WTC11 (cell line): ENCODE measurements around the gene TMX4. TPM values are rescaled to one million over a fixed set of nuclear protein-coding genes. Genes with fewer than 3 reads are reported as not detected.

ENCODE experiments used
- ATAC-seq: fragments of 200-7000 bp; cut with Tn5 transposase; 2 replicates; pipeline ENCODE4 v1.10.0; 2021; ENCODE audit warnings: mild to moderate bottlenecking, moderate library complexity
- CTCF ChIA-PET: fragments of 300-600 bp; sonication (Branson Sonifier 250); formaldehyde crosslinking; loops from one replicate; lab custom pipeline; 2021; ENCODE audit warnings: antibody characterized with exemption; lab: Charles Lee
- POLR2A ChIA-PET: fragments of 350-600 bp; sonication (Branson Sonifier 250); formaldehyde crosslinking; loops from one replicate; lab custom pipeline; 2021; ENCODE audit warnings: antibody characterized with exemption; lab: Charles Lee
- DNase-seq: peaks from one replicate; pipeline ENCODE4 v3.0.0; 2021; ENCODE audit warnings: low spot score
- H3K27ac Mint-ChIP-seq: 2 replicates; pipeline ENCODE4 v1.8.0; 2021; ENCODE audit warnings: mixed read lengths
- H3K27me3 Mint-ChIP-seq: 2 replicates; pipeline ENCODE4 v1.8.0; 2021; ENCODE audit warnings: low read depth, mild to moderate bottlenecking, moderate library complexity, mixed read lengths
- H3K36me3 Mint-ChIP-seq: 2 replicates; pipeline ENCODE4 v1.8.0; 2021; ENCODE audit warnings: mixed read lengths
- H3K4me1 Mint-ChIP-seq: 2 replicates; pipeline ENCODE4 v1.8.0; 2022; ENCODE audit warnings: mixed read lengths
- H3K4me3 Mint-ChIP-seq: 2 replicates; pipeline ENCODE4 v1.8.0; 2021; ENCODE audit warnings: mild to moderate bottlenecking, moderate library complexity, mixed read lengths
- H3K9me3 Mint-ChIP-seq: 2 replicates; pipeline ENCODE4 v1.8.0; 2021; ENCODE audit warnings: mixed read lengths
- AFF4 ChIP-seq: sonication (generic); formaldehyde crosslinking; IDR thresholded peaks from 2 replicates; pipeline ENCODE4 v1.8.1; 2023; ENCODE audit warnings: mild to moderate bottlenecking, missing genetic modification reagents, borderline replicate concordance
- ARID4B ChIP-seq: sonication (generic); formaldehyde crosslinking; IDR thresholded peaks from 2 replicates; pipeline ENCODE4 v1.8.0; 2023; ENCODE audit warnings: missing genetic modification reagents, mild to moderate bottlenecking, borderline replicate concordance
- ATF1 ChIP-seq: sonication (generic); formaldehyde crosslinking; IDR thresholded peaks from 2 replicates; pipeline ENCODE4 v1.8.1; 2023; ENCODE audit warnings: mild to moderate bottlenecking, moderate library complexity, missing genetic modification reagents
- CREB1 ChIP-seq: sonication (generic); formaldehyde crosslinking; IDR thresholded peaks from 2 replicates; pipeline ENCODE4 v1.8.0; 2023; ENCODE audit warnings: mild to moderate bottlenecking, missing genetic modification reagents
- CREM ChIP-seq: sonication (generic); formaldehyde crosslinking; IDR thresholded peaks from 2 replicates; pipeline ENCODE4 v1.8.1; 2022; ENCODE audit warnings: mild to moderate bottlenecking, missing genetic modification reagents, moderate library complexity
- CTCF ChIP-seq: fragments of 200-600 bp; IDR thresholded peaks from 2 replicates; pipeline ENCODE4 v1.8.0; 2022; ENCODE audit warnings: antibody characterized with exemption
- E2F4 ChIP-seq: sonication (generic); formaldehyde crosslinking; IDR thresholded peaks from 2 replicates; pipeline ENCODE4 v1.8.1; 2022; ENCODE audit warnings: low read depth, mild to moderate bottlenecking, moderate library complexity, missing genetic modification reagents, borderline replicate concordance
- EMX1 ChIP-seq: fragments of 250-450 bp; sonication (Bioruptor Pico); IDR thresholded peaks from 2 replicates; pipeline ENCODE4 v1.8.0; 2021; ENCODE audit warnings: mild to moderate bottlenecking
- ESRRA ChIP-seq: sonication (generic); formaldehyde crosslinking; IDR thresholded peaks from 2 replicates; pipeline ENCODE4 v1.8.1; 2022; ENCODE audit warnings: mild to moderate bottlenecking, missing genetic modification reagents, borderline replicate concordance
- ETV6 ChIP-seq: sonication (generic); formaldehyde crosslinking; IDR thresholded peaks from 2 replicates; pipeline ENCODE4 v1.8.1; 2022; ENCODE audit warnings: mild to moderate bottlenecking, missing genetic modification reagents
- FOXP4 ChIP-seq: sonication (generic); formaldehyde crosslinking; IDR thresholded peaks from 2 replicates; pipeline ENCODE4 v1.8.0; 2022; ENCODE audit warnings: mild to moderate bottlenecking, missing genetic modification reagents
- GABPB1 ChIP-seq: sonication (generic); formaldehyde crosslinking; IDR thresholded peaks from 2 replicates; pipeline ENCODE4 v1.8.1; 2023; ENCODE audit warnings: mild to moderate bottlenecking, missing genetic modification reagents
- KAT7 ChIP-seq: sonication (generic); formaldehyde crosslinking; IDR thresholded peaks from 2 replicates; pipeline ENCODE4 v1.8.1; 2023; ENCODE audit warnings: missing genetic modification reagents, mild to moderate bottlenecking, borderline replicate concordance
- MAX ChIP-seq: sonication (generic); formaldehyde crosslinking; IDR thresholded peaks from 2 replicates; pipeline ENCODE4 v1.8.0; 2022; ENCODE audit warnings: mild to moderate bottlenecking, missing genetic modification reagents
- NR1H2 ChIP-seq: sonication (generic); formaldehyde crosslinking; IDR thresholded peaks from 2 replicates; pipeline ENCODE4 v1.9.0; 2021; ENCODE audit warnings: mild to moderate bottlenecking, moderate library complexity, missing genetic modification reagents
- PRRX2 ChIP-seq: fragments of 250-450 bp; sonication (Bioruptor Pico); IDR thresholded peaks from 2 replicates; pipeline ENCODE4 v1.8.0; 2021; ENCODE audit warnings: mild to moderate bottlenecking
- USF1 ChIP-seq: sonication (generic); formaldehyde crosslinking; IDR thresholded peaks from 2 replicates; pipeline ENCODE4 v1.8.0; 2022; ENCODE audit warnings: mild to moderate bottlenecking, missing genetic modification reagents
- ZNF219 ChIP-seq: sonication (generic); formaldehyde crosslinking; IDR thresholded peaks from 2 replicates; pipeline ENCODE4 v1.8.0; 2023; ENCODE audit warnings: missing genetic modification reagents, mild to moderate bottlenecking, borderline replicate concordance
- ZNF317 ChIP-seq: sonication (generic); formaldehyde crosslinking; IDR thresholded peaks from 2 replicates; pipeline ENCODE4 v1.8.1; 2023; ENCODE audit warnings: low read depth, mild to moderate bottlenecking, moderate library complexity, missing genetic modification reagents, borderline replicate concordance
- ZNF396 ChIP-seq: fragments of 250-450 bp; sonication (Bioruptor Pico); IDR thresholded peaks from 2 replicates; pipeline ENCODE4 v1.8.0; 2021; ENCODE audit warnings: mild to moderate bottlenecking, moderate library complexity, borderline replicate concordance
- total RNA-seq: library from RNA; stranded (reverse); gene quantifications from 3 replicates; pipeline ENCODE4 v1.2.3, GENCODE V29; 2021

TMX4 gene
- total RNA-seq, 1 experiment from 2014 or later = 9.8 TPM

- TF ChIP-seq CTCF (no peak), ZNF317 (no peak), ARID4B (CRISPR knock-in tag) (no peak)
- TF ChIP-seq, all 79 proteins: peak for 0
Observed at GRCh38 chr20:7993238-7993637, 26.3 kb downstream of the TMX4 start (continued).

GRCh38 chr20:7990385-7990784, 29.2 kb downstream of the TMX4 start:
- Mint-ChIP-seq H3K27me3 (peaks cover 6% of the 10 kb centered on the region), H3K4me1 (no peaks in the 10 kb centered on the region), H3K4me3 (no peak overlapping the region), H3K9me3 (peaks cover 14% of the 10 kb centered on the region), H3K36me3 (peaks cover 12% of the 10 kb centered on the region), H3K27ac (no peak overlapping the region)
- DNase-seq (no peak), ATAC-seq (peak; percentile 38; the same call in 1 of the 2 replicates)
- ChIA-PET POLR2A (no interaction called here), CTCF (interaction anchor here (1.1 to 2.9 kb wide), 3 partner anchors 10 to 732 kb away, joined by 3 to 12 read pairs (median 9); no protein-coding TSS in a partner anchor)
- TF ChIP-seq ZNF219 (CRISPR knock-in tag) (no peak), ETV6 (CRISPR knock-in tag) (no peak), E2F4 (CRISPR knock-in tag) (no peak), ATF1 (CRISPR knock-in tag) (no peak), KAT7 (CRISPR knock-in tag) (no peak), ESRRA (no peak), ZNF396 (no peak), MAX (no peak), NR1H2 (CRISPR knock-in tag) (no peak), USF1 (no peak), FOXP4 (CRISPR knock-in tag) (no peak), GABPB1 (no peak), AFF4 (no peak), PRRX2 (CRISPR knock-in tag) (no peak), CREB1 (CRISPR knock-in tag) (no peak), EMX1 (CRISPR knock-in tag) (no peak), CREM (CRISPR knock-in tag) (no peak)
